GM13977 (cell line): Measurements from ENCODE around the gene ANKH.

Experiments used
- DNase-seq: peaks from one replicate; pipeline ENCODE4 v3.0.0; 2012; ENCODE audit warnings: low spot score
- in situ Hi-C: fragments of 300-500 bp; cut with MboI; formaldehyde crosslinking; loops from one replicate; pipeline ENCODE4 v1.12.0; 2022; ENCODE audit warnings: low sequenced_read_pairs, low pct_unique_long_range_greater_than_20kb, mixed read lengths, inconsistent platforms; ENCODE audit not compliant: unreplicated experiment
- TF ChIP-seq, protein P1 (sequence below): IDR thresholded peaks from 2 replicates; pipeline ENCODE4 v1.5.1; 2012; ENCODE audit warnings: mild to moderate bottlenecking, control low read depth; ENCODE audit not compliant: insufficient read depth; ENCODE audit errors: extremely low read depth, missing control alignments

Gene ANKH

DNA sequence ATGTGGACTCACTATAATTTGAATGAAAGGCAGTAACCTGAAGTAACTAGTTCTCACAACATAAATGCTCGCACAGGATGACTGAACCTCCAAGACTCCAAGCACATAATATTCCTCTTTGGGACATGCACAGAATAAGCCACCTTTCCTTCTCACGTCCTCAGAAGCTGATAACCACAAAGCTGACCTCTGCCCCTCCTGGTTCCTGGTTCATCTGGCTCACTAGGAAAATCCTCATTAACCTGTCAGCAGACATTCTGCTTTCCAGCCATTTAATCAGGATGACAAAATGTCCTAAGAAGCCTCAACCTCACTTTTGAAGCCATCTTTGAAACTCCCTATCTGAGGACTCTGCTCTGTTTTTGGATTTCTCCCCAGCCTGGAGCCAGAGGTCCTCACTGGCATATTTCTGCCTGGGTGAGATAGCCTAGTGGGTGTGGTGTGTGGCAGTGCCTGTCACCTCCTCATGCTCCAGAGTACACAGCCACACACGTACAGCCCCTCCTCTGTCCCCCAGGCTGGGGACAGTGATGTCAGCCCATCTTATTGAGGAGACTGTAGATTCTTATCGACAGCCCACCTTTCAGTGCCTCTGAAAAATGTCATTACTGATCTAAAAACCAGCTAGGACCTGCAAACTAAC is 10.3 kb downstream of the ANKH start:
- TF ChIP-seq, protein P1, sequence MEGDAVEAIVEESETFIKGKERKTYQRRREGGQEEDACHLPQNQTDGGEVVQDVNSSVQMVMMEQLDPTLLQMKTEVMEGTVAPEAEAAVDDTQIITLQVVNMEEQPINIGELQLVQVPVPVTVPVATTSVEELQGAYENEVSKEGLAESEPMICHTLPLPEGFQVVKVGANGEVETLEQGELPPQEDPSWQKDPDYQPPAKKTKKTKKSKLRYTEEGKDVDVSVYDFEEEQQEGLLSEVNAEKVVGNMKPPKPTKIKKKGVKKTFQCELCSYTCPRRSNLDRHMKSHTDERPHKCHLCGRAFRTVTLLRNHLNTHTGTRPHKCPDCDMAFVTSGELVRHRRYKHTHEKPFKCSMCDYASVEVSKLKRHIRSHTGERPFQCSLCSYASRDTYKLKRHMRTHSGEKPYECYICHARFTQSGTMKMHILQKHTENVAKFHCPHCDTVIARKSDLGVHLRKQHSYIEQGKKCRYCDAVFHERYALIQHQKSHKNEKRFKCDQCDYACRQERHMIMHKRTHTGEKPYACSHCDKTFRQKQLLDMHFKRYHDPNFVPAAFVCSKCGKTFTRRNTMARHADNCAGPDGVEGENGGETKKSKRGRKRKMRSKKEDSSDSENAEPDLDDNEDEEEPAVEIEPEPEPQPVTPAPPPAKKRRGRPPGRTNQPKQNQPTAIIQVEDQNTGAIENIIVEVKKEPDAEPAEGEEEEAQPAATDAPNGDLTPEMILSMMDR: no peak
- in situ Hi-C loops: no loop called here

DNA sequence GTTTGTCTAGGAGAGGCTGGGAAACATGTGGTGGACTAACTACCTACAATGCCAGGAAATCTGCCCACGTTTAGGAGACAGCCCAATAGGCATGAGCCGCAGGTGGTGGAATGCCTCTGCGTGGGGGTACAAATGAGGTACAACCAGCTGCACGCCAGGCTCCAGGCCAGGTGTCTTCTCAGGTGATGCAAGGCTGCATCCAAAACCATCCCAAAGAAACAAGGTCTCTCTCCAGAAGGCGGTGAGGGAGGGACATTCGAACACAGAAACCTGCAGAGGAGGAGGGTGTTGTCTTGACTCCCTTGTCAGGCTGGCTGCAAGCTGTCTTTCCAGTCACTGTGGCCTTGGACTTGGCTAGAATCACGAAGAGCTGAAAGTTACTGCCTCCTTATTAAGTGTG is 11.6 kb downstream of the ANKH start:
- in situ Hi-C loops: no loop called here
- no peak for DNase-seq
- TF ChIP-seq, protein P1: no peak

More for the DNA sequence above, 10.3 kb downstream of the ANKH start:
- DNase-seq: no peak

GRCh38 chr5:14859150-14859549 is 12.4 kb downstream of the ANKH start:
- in situ Hi-C loops: no loop called here
- TF ChIP-seq, protein P1: no peak
- DNase-seq: no peak

DNA sequence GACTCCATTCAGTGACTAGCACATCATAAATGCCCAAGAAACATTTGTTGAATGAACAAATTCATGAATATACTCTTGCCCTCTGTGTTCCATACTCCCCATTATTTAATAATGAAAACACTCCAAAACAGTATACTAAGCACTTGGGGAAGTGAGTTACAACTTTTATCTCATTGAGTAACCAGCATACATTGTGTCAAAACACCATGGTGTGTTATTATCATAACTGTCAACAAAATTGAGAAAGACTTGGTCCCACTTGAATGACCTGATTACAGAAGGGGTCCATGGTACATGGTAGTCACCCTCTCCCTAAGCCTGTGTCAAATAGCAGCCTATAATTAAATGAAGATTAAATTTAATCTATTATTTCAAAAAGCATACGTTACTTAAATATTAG is 16.2 kb downstream of the ANKH start:
- TF ChIP-seq, protein P1: no peak
- no peak for DNase-seq
- in situ Hi-C loops: no loop called here

DNA sequence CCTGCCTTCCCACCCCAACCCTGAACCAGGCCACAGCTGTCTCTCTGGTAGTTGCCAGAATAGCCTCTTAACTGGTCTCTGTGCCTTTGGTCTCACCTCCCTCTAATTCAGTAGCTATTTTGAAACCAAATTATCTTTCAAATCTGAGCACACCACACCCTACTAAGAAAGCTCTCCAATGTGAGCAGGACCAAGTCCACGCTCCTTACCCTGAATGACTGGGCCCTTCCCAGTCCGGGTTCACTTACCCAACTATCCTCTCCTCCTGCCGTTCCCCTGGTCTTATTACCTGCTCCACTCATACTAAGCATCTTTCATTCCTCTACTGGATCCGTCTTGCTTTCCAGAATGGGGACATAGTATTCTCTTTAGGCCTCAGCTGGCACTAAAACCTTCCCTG is 16.8 kb downstream of the ANKH start:
- TF ChIP-seq, protein P1: no peak
- in situ Hi-C loops: no loop called here
- DNase-seq: no peak

DNA sequence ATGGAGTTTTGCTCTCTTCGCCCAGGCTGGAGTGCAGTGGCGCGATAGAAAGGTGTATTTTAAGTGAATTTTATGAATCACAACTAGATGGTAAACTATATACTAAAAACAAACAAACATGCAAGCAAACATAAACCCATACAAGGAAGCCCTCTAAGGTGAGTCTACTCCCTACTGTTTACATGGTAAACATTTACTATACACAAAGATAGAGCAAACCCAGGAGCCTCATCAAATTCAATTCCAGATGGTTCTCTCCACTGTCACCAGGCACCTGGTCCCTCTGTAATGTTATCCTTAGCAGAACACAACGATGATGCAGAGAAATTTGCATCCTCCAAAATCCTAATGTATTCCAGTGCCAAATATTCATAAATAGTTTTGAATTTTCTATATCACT is 17.9 kb downstream of the ANKH start:
- TF ChIP-seq, protein P1: no peak
- no peak for DNase-seq
- in situ Hi-C loops: no loop called here

DNA sequence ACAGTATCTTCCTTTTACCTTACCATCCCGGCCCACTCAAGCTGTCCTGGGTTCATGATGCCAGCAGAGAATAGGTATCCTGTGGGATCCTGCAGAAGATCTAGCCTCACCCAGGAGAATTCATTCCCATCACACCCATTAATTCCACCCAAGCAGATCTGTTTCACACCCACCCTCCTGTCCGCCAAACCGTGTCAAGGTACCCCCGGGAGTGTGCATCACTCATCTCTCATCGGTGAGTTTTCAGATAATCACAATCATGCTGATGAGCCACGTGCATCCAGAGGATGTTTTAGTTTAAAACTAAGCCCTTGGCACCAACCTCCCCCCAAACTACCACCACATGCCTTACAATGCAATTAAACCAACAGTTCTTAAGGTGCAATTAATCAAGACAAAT is 18.8 kb downstream of the ANKH start:
- in situ Hi-C loops: no loop called here
- TF ChIP-seq, protein P1: no peak
- no peak for DNase-seq
